OCI-LY1 (cell line): Measurements from ENCODE around the gene KRT1.

Source experiments
- H2AFZ ChIP-seq: fragments of 200-600 bp; sonication (generic), shearing (Covaris generic); 2 replicates; pipeline ENCODE4 v1.6.0; 2014; ENCODE audit warnings: antibody characterized with exemption, mild to moderate bottlenecking, low read length
- H3F3A ChIP-seq: fragments of 200-600 bp; sonication (generic), shearing (Covaris generic); 2 replicates; pipeline ENCODE4 v1.6.0; 2014; ENCODE audit warnings: mild to moderate bottlenecking, antibody characterized with exemption, low read length, moderate library complexity; ENCODE audit not compliant: insufficient read depth
- H3K27ac ChIP-seq: fragments of 200-600 bp; sonication (generic); 2 replicates; pipeline ENCODE4 v1.5.1; 2014; ENCODE audit warnings: low read length, mixed run types, mild to moderate bottlenecking, low read depth; ENCODE audit not compliant: poor library complexity, severe bottlenecking
- H3K27me3 ChIP-seq: fragments of 200-600 bp; sonication (generic); 2 replicates; pipeline ENCODE4 v1.6.0; 2014; ENCODE audit warnings: antibody characterized with exemption, mild to moderate bottlenecking, low read length, moderate library complexity; ENCODE audit not compliant: insufficient read depth
- H3K36me3 ChIP-seq: fragments of 200-600 bp; sonication (generic); 2 replicates; pipeline ENCODE4 v1.6.1; 2014; ENCODE audit warnings: mild to moderate bottlenecking, antibody characterized with exemption, low read length, moderate library complexity, mixed read lengths; ENCODE audit not compliant: insufficient read depth
- H3K4me1 ChIP-seq: fragments of 200-600 bp; sonication (generic); 2 replicates; pipeline ENCODE4 v1.5.1; 2014; ENCODE audit warnings: mild to moderate bottlenecking, low read length, moderate library complexity; ENCODE audit not compliant: insufficient read depth, severe bottlenecking
- H3K4me2 ChIP-seq: fragments of 200-600 bp; sonication (generic), shearing (Covaris generic); 2 replicates; pipeline ENCODE4 v1.6.1; 2014; ENCODE audit warnings: low read length
- H3K4me3 ChIP-seq: fragments of 200-600 bp; sonication (generic); 2 replicates; pipeline ENCODE4 v1.5.1; 2014; ENCODE audit warnings: low read length, low read depth, mild to moderate bottlenecking, mixed read lengths; ENCODE audit not compliant: poor library complexity, severe bottlenecking
- H3K79me2 ChIP-seq: fragments of 200-600 bp; shearing (Covaris generic); 2 replicates; pipeline ENCODE4 v1.6.1; 2016; ENCODE audit warnings: mixed run types, low read length, mixed read lengths; ENCODE audit not compliant: insufficient read depth
- H3K9ac ChIP-seq: fragments of 200-600 bp; sonication (generic), shearing (Covaris generic); 2 replicates; pipeline ENCODE4 v1.6.1; 2014; ENCODE audit warnings: mild to moderate bottlenecking, low read length, mixed read lengths
- H3K9me2 ChIP-seq: fragments of 200-600 bp; sonication (generic), shearing (Covaris generic); 2 replicates; pipeline ENCODE4 v1.6.1; 2014; ENCODE audit warnings: low read depth, mild to moderate bottlenecking, low read length, mixed read lengths
- H3K9me3 ChIP-seq: fragments of 200-600 bp; shearing (Covaris generic); 2 replicates; pipeline ENCODE4 v1.6.1; 2014; ENCODE audit warnings: low read length, mixed read lengths
- H4K20me1 ChIP-seq: fragments of 200-600 bp; sonication (generic), shearing (Covaris generic); 2 replicates; pipeline ENCODE4 v1.6.0; 2016; ENCODE audit warnings: mild to moderate bottlenecking, low read length; ENCODE audit not compliant: insufficient read depth
- EZH2 ChIP-seq: fragments of 200-600 bp; sonication (generic), shearing (Covaris generic); IDR thresholded peaks from 2 replicates; pipeline ENCODE4 v1.8.0; 2017; ENCODE audit warnings: borderline replicate concordance, mixed run types, mild to moderate bottlenecking, antibody characterized with exemption, low read length, moderate library complexity, mixed read lengths
- TF ChIP-seq, protein P1 (sequence below): fragments of 200-600 bp; sonication (generic), shearing (Covaris generic); IDR thresholded peaks from 2 replicates; pipeline ENCODE4 v1.5.1; 2017; ENCODE audit warnings: mild to moderate bottlenecking, antibody characterized with exemption, low read length, moderate library complexity, mixed read lengths

KRT1 gene

GRCh38 chr12:52644078-52644415 lies 36.2 kb downstream of the KRT1 start:
- H3K79me2 ChIP-seq: no peaks in the 10 kb centered on the region
- no peaks in the 10 kb centered on the region for H3K27me3 ChIP-seq
- TF ChIP-seq, protein P1, sequence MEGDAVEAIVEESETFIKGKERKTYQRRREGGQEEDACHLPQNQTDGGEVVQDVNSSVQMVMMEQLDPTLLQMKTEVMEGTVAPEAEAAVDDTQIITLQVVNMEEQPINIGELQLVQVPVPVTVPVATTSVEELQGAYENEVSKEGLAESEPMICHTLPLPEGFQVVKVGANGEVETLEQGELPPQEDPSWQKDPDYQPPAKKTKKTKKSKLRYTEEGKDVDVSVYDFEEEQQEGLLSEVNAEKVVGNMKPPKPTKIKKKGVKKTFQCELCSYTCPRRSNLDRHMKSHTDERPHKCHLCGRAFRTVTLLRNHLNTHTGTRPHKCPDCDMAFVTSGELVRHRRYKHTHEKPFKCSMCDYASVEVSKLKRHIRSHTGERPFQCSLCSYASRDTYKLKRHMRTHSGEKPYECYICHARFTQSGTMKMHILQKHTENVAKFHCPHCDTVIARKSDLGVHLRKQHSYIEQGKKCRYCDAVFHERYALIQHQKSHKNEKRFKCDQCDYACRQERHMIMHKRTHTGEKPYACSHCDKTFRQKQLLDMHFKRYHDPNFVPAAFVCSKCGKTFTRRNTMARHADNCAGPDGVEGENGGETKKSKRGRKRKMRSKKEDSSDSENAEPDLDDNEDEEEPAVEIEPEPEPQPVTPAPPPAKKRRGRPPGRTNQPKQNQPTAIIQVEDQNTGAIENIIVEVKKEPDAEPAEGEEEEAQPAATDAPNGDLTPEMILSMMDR: no peak
- no peak for TF ChIP-seq EZH2
- no peak overlapping the region for H2AFZ ChIP-seq
- H3K36me3 ChIP-seq: no peaks in the 10 kb centered on the region
- H3K4me3 ChIP-seq: no peak overlapping the region
- H3K9ac ChIP-seq: no peak overlapping the region
- no peaks in the 10 kb centered on the region for H3K9me2 ChIP-seq
- H3K9me3 ChIP-seq: no peaks in the 10 kb centered on the region
- H3K4me1 ChIP-seq: no peaks in the 10 kb centered on the region
- no peak overlapping the region for H3K4me2 ChIP-seq
- H4K20me1 ChIP-seq: no peaks in the 10 kb centered on the region
- no peak overlapping the region for H3K27ac ChIP-seq
- no peaks in the 10 kb centered on the region for H3F3A ChIP-seq

- Histone ChIP-seq H3K4me2 (no peak overlapping the region), H3K9me2 (no peaks in the 10 kb centered on the region), H3K27ac (no peak overlapping the region), H3K27me3 (no peaks in the 10 kb centered on the region), H3K9me3 (no peaks in the 10 kb centered on the region), H3F3A (no peaks in the 10 kb centered on the region), H3K4me1 (no peaks in the 10 kb centered on the region), H3K79me2 (no peaks in the 10 kb centered on the region), H3K9ac (no peak overlapping the region), H3K4me3 (no peak overlapping the region), H4K20me1 (no peaks in the 10 kb centered on the region), H3K36me3 (no peaks in the 10 kb centered on the region), H2AFZ (no peak overlapping the region)
- TF ChIP-seq EZH2: no peak
- TF ChIP-seq, protein P1: no peak
Measured at GRCh38 chr12:52643233-52644077, 36.8 kb downstream of the KRT1 start.

- no peaks in the 10 kb centered on the region for H3K9me3 ChIP-seq
- H3K27me3 ChIP-seq: no peaks in the 10 kb centered on the region
- H3F3A ChIP-seq: no peaks in the 10 kb centered on the region
Measured at GRCh38 chr12:52641468-52641867, 38.7 kb downstream of the KRT1 start.

More at GRCh38 chr12:52641468-52641867, 38.7 kb downstream of the KRT1 start:
- Histone ChIP-seq H3K27ac (no peak overlapping the region), H2AFZ (no peak overlapping the region), H4K20me1 (no peaks in the 10 kb centered on the region), H3K4me1 (no peaks in the 10 kb centered on the region), H3K4me2 (no peak overlapping the region), H3K79me2 (no peaks in the 10 kb centered on the region), H3K9ac (no peak overlapping the region), H3K4me3 (no peak overlapping the region), H3K36me3 (no peaks in the 10 kb centered on the region), H3K9me2 (no peaks in the 10 kb centered on the region)
- no peak for TF ChIP-seq EZH2
- TF ChIP-seq, protein P1: no peak
